PFSK-1 (cell line): ENCODE results near the gene TBC1D7.

Source experiments
- POLR2AphosphoS5 ChIP-seq: IDR thresholded peaks from 2 replicates; pipeline ENCODE4 v1.6.1; 2012; ENCODE audit warnings: low read depth, mild to moderate bottlenecking, control low read depth, low read length, moderate library complexity
- TF ChIP-seq, protein P1 (sequence below), 2 experiments: IDR thresholded peaks; 2 replicates each; pipeline versions ENCODE4 v1.6.1 to v1.8.0; 2011 to 2012; ENCODE audit warnings: low read depth in 2 of 2, low read length in 2 of 2, control low read depth in 1 of 2, inconsistent platforms in 1 of 2, mild to moderate bottlenecking in 1 of 2, moderate library complexity in 1 of 2; ENCODE audit not compliant: insufficient read depth in 1 of 2

- no peak for TF ChIP-seq POLR2AphosphoS5
- TF ChIP-seq, protein P1, sequence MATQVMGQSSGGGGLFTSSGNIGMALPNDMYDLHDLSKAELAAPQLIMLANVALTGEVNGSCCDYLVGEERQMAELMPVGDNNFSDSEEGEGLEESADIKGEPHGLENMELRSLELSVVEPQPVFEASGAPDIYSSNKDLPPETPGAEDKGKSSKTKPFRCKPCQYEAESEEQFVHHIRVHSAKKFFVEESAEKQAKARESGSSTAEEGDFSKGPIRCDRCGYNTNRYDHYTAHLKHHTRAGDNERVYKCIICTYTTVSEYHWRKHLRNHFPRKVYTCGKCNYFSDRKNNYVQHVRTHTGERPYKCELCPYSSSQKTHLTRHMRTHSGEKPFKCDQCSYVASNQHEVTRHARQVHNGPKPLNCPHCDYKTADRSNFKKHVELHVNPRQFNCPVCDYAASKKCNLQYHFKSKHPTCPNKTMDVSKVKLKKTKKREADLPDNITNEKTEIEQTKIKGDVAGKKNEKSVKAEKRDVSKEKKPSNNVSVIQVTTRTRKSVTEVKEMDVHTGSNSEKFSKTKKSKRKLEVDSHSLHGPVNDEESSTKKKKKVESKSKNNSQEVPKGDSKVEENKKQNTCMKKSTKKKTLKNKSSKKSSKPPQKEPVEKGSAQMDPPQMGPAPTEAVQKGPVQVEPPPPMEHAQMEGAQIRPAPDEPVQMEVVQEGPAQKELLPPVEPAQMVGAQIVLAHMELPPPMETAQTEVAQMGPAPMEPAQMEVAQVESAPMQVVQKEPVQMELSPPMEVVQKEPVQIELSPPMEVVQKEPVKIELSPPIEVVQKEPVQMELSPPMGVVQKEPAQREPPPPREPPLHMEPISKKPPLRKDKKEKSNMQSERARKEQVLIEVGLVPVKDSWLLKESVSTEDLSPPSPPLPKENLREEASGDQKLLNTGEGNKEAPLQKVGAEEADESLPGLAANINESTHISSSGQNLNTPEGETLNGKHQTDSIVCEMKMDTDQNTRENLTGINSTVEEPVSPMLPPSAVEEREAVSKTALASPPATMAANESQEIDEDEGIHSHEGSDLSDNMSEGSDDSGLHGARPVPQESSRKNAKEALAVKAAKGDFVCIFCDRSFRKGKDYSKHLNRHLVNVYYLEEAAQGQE (IDR thresholded peaks at IDR 0.05; ENCODE audit: insufficient read depth in 1 of 2, low read depth in 2 of 2, low read length in 2 of 2): no peak
Observed at GRCh38 chr6:13348334-13349113, 20.2 kb upstream of the TBC1D7 start.
